Upper lobe of left lung (tissue), 4 donors: ENCODE data around the gene PRR5L.

Experiments
- EP300 ChIP-seq, 4 donors: sonication (generic); formaldehyde crosslinking; IDR thresholded peaks; one replicate each; pipeline ENCODE4 v1.5.1; 2017; ENCODE audit warnings: antibody characterized with exemption in 4 of 4, control low read depth in 2 of 4
- POLR2A ChIP-seq, 4 donors: fragments of 450-650 bp; IDR thresholded peaks; one replicate each; pipeline ENCODE4 v1.5.1; 2016 to 2017; ENCODE audit warnings: antibody characterized with exemption in 4 of 4, mild to moderate bottlenecking in 2 of 4
- POLR2AphosphoS5 ChIP-seq, 2 donors: sonication (generic); formaldehyde crosslinking; IDR thresholded peaks; one replicate each; pipeline ENCODE4 v1.5.1; 2017; ENCODE audit warnings: antibody characterized with exemption in 2 of 2
- TF ChIP-seq, protein P1 (sequence below), 6 experiments: fragments of 450-650 bp in 4 of 6; fragments of 200-600 bp in 2 of 6; sonication (generic) in 2 of 6; IDR thresholded peaks; one replicate each; pipeline ENCODE4 v1.5.1; 2016 to 2019; ENCODE audit warnings: antibody characterized with exemption in 6 of 6

DNA sequence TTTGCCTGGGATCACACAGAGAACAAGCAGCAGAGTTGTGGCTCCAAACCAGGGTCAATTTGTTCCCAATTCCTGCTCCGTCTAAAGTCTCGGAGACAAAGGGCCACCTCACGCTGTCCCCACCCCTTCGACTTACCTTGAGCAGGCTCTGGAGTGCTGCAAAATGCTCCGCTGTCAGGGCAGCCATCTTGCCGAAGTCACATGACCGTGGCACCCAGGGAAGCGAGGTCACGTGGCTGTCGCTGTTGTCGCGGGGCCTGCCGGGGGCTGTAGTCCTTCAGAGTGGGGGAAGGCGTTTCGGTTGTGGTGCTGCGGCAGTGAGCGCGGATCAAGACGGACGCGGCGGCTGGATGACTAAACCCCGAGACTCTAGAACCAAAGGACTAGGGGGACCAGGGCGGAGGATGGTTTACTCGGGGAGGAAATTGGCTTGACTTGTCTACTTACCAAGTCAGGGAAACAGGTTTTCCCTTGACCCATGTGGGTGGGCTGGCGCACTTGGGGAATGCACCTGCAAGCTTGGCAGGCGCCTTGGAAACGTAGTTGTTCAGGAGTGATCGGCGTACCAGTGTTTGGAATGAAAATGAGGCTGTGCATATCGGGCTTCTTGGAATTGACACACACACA is 6.7 kb upstream of the PRR5L start, which contains the start of gene COMMD9:
- TF ChIP-seq, protein P1, sequence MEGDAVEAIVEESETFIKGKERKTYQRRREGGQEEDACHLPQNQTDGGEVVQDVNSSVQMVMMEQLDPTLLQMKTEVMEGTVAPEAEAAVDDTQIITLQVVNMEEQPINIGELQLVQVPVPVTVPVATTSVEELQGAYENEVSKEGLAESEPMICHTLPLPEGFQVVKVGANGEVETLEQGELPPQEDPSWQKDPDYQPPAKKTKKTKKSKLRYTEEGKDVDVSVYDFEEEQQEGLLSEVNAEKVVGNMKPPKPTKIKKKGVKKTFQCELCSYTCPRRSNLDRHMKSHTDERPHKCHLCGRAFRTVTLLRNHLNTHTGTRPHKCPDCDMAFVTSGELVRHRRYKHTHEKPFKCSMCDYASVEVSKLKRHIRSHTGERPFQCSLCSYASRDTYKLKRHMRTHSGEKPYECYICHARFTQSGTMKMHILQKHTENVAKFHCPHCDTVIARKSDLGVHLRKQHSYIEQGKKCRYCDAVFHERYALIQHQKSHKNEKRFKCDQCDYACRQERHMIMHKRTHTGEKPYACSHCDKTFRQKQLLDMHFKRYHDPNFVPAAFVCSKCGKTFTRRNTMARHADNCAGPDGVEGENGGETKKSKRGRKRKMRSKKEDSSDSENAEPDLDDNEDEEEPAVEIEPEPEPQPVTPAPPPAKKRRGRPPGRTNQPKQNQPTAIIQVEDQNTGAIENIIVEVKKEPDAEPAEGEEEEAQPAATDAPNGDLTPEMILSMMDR (IDR thresholded peaks at IDR 0.05), result peak in 2 of 6 experiments; percentile 4 to 14
- TF ChIP-seq POLR2A (IDR thresholded peaks at IDR 0.05) (peak in 2 of 4 donors; percentile 68 to 81), POLR2AphosphoS5 (IDR thresholded peaks at IDR 0.05) (peak; percentile 96), EP300 (IDR thresholded peaks at IDR 0.05) (peak in 1 of 4 donors; percentile 37)
